Ramos (cell line): ENCODE data around the gene SSPN.
"Not testable (repeated sequence)": the region's sequence is repeated elsewhere in the genome, so short reads cannot be mapped to it uniquely, and the experiment has no call there.

Experiments used
- in situ Hi-C: fragments of 300-500 bp; cut with MboI; formaldehyde crosslinking; loops from one replicate; pipeline ENCODE4 v1.14.3; 2022; ENCODE audit warnings: low sequenced_read_pairs; ENCODE audit not compliant: unreplicated experiment

The SSPN gene

DNA sequence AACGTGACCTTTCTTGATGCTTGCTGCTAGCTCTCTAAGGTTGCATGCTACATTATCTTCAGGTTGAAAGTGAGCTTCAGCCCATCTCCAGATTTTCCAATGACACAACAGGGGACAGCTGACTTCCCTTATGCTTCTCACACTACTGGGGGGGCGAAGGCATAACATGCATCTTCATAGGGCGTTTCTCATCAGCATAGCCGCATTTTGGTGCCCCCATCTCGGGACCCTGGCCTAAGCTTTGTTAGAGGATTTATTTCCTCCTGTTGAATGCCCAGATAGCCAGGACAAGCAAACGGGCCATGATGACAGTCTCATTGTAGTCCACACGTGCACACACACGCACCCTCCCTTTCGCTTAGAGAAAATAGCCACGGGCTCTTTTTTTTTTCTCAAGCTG, 30.7 kb downstream of the SSPN start:
- in situ Hi-C loops = no loop called here

DNA sequence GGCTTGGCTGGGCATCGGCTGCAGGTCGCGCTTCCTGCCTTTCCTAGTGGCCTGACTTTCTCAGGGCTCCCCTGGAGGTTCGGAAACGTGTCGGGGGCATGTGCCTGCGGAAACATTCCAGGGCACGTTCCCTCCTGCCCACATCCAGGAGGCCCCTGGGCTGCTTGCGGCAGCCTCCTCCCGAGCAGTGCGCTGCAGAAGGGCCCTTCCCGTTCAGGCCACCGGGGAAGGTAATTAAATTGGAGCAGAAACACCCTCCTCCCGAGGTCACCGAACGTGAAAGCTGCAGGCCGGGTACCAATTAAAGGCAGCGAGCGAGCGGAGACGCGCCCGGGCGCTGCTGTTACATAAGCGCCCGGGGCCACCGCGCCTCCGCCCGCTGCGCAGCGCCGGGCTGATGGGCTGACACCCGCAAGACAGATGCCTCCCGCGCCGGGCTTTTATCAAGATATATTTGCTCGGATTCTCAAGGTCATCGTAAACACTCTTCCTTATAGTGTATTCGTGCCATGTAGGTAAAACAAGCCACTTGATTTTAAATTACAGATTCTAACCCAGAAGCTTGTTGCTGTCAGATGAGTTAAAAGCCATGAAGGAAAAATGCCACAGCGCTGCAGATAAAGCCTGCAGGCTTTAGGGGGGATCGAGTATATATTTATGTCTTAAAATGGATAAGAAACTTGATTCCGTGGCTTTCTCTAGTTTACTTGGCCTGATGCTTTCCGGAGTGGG, 31.4 kb downstream of the SSPN start:
- in situ Hi-C loops = no loop called here

DNA sequence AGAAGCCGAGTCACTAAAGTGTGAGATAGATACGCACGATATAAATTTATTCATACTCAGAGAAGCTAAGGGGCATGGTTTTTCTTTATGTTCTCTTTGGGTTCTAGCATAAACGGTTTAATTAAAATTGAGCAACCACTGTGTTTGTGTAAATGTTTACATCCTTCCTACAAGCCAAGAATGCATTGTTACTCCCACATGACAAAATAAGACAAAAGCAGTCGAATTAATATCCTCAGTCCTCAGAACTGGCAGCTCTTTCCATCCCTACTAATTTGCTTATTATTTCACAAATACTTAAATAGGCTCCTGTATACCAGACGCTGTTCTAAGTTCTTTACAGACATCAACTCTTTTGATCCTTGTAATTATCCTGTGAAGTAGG, 32.0 kb downstream of the SSPN start:
- in situ Hi-C loops = no loop called here

DNA sequence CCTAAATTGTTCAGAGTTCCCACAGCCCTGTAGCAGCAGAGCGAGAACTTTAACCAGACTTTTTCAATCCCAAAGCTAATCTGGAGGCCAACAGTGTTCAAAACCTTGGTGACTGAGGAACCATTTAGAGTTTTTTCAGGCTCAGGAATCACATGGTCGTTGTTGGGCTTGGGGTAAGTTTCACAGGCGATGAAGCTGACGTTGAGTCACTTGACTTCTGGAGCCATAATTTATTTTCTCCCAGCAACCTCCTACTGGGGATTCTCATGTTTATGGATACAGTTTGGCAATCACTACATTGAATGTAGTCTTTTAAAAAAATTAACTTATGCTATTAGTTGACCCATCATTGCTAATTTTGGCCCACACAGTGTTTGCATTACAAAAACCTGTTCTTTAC, 34.5 kb downstream of the SSPN start:
- in situ Hi-C loops = no loop called here

DNA sequence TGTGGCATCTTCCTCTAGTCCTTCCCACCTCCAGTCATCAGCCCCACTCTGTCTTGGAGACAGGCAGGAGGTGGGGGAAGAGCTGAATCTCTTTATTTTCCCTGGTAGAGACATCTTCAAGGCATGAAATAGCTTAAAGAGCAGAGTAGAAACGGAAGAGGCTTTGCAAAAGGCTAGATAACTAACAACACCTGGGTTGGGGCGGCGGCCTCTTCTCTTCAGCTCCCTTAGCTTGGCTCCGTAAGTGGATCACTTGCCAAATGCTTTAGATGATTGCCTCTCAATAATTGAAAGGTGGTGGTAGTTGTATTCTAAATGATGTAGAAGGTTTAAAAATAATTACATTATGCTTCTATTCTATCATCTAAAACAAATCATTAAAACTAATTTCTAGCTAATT, 36.1 kb downstream of the SSPN start:
- in situ Hi-C loops = no loop called here

DNA sequence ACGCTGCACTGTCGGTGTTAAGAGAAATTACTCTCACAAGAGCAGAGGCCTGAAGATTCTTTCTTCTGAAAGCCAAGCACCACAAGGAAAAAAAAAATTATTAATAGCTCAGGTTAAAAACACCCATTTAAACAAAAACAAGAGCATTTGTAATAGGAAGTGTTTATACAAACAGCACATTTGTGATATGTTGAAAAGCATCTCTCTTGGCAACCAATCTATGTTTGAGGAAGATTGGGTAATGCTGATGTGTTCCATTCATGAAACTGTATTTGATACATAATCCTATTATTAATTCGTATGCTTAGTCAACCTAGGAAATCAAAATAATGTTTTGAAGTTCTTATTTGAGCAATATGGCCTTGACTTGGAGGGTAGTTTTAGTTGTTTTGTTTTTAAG, 36.5 kb downstream of the SSPN start:
- in situ Hi-C loops = no loop called here

DNA sequence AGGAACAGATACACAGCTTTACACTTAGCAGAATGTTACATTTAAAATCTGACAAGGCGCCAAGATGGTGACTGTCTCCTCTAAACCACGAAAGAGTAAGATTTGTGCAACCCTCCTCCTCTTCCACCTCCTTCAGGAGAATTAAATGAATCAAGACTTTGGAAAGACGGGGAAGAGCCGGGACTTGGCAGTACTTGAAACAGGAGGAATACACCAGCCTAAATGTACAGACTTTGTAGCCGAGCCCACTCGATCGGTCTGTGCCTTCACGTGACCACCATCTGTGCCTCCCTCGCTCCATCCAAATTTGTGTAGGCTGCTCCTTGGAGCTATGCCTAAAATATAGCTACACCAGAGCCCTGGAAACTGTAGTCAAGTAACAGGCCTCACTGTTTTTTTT, 38.3 kb downstream of the SSPN start:
- in situ Hi-C loops = no loop called here

DNA sequence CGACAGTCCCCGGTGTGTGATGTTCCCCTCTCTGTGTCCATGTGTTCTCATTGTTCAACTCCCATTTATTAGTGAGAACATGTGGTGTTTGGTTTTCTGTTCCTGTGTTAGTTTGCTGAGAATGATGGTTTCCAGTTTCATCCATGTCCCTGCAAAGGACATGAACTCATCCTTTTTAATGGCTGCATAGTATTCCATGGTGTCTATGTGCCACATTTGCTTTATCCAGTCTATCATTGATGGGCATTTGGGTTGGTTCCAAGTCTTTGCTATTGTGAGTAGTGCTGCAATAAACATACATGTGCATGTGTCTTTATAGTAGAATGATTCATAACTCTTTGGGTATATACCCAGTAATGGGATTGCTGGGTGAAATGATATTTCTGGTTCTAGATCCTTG, 40.1 kb downstream of the SSPN start:
- in situ Hi-C loops = not testable (repeated sequence)

DNA sequence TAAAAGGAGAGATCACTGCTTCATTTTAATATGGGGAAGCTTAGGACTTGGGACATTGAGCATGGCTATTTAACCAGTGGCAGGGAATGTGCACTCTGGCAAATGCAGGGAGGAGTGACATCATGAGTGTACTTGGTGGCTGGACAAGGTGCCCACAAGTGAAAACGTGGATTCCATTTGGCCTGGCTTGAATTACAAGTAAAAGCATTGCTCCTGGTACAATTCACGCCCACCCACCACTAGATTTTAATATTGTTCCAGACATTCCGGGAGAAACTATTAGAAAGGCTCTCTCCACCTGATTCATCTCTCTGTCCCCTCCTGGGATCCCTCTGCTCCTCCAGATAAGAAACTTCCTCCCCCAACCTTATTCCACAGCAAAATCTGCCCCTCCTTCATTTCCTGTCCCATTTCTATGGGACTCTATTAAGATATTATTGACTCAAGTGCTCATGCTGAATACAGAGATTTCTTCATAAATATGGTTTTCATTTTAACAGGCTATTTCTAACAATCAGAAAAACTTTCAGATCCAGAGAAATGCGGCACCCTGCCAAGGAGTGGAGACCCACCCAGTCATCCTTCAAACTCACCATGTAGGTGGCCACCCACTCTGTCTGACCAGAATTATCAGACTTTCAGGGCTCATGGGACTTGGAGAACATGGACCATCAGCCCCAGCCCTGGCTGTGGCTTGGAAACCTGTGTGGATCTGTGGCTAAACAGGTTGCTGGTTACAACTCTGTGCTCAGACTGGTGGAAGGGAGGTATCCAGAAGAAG, 43.2 kb downstream of the SSPN start:
- in situ Hi-C loops = no loop called here

DNA sequence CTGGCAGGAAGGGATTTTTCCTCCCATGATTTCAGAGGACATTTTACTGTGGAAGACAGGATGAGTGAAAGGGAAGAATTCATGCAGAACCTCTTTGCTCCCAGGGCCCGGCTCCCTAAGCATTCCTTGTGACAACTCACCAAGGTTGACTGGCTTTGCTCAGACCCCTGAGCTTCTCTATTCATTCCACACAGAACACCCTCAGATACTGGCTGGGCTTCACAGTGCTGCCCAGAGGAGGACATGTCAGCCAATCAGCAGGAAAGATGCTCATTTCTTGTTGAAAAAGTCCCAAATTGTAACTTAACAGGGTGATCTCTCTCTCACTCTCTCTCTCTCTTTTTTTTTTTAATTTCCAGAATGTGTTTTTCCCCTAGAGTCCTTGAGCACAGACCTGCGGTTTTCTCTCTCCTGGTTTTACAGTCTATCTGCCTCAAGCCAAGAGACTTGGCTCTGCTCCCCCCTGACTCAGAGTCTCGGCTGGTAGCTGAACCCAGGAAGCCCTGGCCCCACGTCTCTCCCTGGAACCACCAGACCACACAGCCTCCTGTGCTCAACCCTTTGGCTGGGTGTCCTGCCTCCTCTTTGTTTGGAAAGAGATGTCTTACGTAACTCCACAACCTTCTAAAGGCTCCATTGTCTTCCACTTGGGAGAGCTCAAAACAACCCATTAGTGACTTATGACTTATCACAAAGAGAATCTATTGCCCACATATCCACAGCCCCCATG, 43.9 kb downstream of the SSPN start:
- in situ Hi-C loops = no loop called here

DNA sequence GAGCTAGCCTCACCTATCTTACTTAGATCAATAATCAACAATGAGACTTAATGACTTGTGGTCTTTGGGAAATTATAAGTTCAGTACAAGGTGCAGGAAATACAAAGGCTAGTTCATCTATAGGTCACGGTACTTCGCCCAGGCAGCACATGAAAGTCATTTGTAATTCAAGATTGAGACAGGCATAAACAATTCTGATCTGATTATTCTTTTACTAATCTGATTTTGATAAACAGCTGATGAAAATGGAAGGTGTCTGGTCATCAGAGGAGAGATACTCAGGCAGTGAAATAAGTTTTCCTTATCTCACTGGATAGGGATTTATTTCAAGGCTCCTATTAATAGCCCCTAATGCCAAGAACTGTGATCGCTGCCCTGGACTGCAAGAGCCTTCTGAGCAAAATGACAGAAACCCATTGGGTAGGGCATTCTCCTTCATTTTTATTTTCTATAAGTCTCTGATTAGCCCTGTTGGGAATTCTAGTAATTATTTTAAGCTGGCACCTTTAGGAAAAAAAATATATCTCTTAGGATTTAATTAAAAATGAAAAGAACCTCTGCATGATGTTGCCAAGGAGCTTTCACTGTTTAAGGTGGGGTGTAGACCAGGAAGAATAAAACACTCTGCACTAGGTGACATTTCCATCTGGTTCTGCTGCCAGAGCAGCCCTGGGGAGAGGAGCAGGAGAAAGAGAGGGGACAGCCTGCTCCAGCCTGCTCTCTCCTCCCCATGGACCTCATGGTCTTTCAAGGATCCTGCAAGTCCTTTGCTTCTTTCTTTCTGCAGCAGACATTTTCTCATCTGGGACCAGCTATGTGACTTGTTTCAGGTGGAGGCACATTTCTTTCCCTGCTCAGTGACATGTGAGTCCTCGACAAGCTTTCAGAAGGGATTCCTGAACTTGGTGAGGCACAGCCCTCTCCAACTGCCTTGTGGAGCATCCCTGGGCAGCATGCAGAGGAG, 44.8 kb downstream of the SSPN start:
- in situ Hi-C loops = no loop called here

DNA sequence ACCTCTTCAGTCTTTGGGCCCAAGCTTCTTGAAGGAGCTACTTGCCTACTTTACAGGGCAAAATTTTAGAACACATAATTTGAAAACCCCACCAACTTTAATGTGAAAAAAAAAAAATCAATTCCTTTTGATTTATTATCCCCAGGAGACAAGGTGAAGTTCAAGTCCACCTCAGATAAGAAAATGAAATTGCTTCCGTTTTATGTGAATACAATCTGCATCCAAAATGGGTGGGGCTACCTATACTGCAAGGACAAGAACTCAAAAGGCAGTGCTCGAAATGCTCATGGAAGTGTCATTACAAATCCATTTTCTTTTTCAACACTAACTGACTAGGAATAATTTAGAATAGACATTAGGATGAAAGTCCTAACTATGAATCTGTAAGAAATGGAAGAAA, 45.7 kb downstream of the SSPN start:
- in situ Hi-C loops = no loop called here

DNA sequence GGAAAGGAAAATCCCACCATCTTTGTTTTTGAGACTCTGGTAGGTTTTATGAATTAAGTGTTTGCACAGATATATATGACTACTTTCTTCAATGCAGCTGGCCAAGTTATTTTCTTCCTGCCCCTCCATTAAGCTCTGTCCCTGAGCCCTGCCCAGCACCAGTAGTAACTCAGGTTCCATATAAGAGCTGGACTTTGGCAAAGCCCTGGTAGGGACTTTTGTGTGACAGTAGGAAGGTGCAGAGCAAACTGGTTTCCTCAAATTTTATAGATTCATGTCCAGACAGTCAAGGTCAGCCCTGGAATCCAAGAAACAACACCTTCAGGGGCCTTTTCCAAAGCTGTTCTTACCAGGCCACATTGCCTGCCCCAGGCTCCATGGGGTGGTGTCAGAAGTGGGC, 47.3 kb downstream of the SSPN start:
- in situ Hi-C loops = no loop called here

DNA sequence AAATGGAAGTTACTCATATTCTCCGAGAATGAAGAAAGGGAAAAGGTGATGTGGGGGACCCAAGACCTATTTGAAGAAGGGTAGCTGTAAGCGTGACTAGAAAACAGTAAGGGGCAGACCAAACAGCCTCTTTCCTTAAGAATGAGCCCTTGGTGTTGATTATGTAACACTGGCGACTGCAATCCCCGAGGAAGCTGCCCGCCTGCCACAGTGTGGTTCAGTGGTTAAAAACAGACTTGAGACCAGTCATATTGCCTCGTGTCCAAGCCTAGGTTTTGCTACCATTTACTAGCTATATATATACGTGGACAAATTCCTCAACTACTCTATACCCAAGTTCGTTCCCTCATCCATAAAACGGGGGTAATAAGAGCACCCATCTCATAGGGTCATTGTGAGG, 49.1 kb downstream of the SSPN start:
- in situ Hi-C loops = no loop called here

DNA sequence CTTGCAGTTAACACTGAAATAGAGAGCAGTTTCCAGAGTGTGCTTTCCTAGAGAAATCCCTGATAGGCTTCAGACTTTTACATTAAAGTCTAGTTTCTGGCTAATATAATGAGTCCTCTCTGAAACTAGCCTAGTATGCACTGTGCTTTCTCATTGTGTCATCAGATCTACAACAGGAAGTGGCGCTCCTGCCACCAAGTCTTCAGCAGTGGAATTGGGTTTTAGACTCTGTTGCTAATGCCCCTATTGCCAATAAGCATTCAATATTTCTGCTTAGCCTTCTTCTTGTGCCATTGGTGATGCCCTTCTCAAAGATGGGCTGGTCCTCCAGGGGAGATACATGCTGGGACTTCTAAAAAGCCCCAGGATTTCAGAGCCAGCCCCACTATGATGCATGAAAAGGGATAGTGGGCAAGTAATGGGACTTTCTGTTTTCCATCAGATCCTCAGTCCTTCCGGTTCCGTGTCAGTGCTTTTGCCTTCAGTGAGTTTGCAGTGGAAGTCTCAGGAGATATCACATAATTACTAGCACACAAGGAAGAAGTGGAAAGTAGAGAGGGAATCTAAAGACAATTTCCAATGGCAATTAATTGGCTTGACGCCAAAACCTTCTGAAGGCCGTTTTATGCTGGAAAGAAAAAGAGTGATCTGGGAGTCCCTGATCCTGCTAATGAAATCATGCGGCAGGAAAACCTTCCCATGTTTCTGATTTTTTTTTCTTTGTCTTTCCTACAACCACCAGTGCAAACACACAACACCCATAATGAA, 50.0 kb downstream of the SSPN start:
- in situ Hi-C loops = no loop called here

DNA sequence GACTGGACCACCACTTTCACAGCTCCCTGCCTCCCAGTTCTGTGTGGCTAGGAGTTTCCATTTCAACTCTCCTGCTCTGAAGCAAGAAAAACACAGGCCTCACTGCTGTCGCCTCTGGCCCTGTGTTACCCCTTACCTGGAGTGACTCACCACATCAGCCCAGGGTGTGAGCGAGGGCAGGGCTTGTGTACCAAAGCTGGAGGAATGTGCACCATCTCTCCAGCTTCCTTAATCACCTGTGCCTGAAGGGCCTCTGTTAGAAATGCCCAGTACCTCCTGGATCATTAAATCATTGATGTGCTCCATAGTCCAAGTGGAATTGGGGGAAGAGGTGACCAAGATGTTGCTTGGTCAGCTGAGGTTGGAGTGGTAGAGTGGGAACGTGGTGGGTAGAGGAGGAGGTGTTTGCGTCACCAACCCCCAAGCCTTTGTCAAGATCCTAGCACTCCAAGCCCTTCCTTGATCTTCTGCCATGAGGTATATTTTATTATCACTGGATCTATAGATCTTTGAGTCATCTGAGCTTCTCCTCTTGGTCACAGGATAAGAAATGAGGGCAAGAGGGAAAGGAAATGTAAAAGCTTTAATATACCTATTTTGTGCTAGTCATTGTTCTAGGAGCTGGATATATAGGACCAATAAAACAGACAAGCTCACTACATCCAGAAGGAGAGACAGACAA, 51.3 kb downstream of the SSPN start:
- in situ Hi-C loops = no loop called here

DNA sequence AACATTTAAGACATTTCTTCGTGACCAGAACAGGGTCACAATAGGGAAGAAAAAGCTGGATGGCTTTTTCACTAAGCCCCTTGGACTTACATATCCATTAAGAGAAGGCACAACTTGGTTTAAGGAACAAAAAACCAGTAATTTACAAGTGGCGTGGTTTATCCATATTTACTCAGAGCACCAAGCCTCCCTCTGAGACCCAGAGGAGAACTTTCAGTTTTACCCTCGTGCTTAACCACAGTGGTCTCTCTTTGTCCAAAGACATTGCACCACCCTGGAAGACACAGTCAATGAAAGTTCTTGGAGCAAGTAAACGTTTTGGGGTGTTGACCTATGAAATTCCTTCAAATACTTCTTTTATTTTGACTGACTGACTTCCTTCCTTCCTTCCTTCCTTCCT, 52.5 kb downstream of the SSPN start:
- in situ Hi-C loops = no loop called here

DNA sequence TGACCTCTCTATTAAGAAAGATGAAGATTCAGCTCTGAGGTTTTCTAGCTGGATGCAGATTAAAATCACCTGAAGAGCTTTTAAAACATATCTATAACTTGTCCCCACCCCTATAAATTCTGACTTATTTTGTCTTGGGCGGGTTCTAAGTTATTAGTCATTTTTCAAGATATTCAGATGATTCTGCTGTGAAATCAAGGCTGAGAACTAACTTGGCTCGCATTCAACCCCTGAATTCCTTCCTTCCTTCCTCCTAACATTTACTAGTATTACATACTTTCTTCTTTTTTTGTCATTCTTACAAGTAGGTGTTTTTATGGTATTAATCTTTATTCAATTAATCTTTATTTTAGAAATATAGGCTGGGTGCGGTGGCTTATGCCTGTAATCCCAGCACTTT, 55.4 kb downstream of the SSPN start:
- in situ Hi-C loops = no loop called here

DNA sequence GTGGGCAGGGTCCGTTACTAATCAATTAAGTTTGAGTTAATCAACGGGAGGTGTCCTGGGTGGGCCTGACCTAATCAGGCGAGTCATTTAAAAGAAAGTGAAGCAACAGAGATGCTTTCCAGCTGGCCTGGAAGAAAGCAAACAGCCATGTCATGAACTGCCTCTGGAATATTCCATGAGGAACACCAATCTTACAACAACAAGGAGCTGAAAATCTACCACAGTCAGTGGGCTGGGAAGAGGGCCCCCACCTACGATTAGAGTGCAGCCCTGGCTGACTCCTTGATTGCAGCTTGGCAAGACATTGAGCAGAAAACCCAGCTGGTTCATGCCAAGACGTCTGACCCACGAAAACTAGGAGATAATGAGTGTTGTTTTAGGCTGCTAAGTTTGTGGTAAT, 56.2 kb downstream of the SSPN start:
- in situ Hi-C loops = no loop called here
